Lower leg skin (tissue), 4 donors: ENCODE results near the gene PGBD5. TPM values are rescaled to one million over a fixed set of nuclear protein-coding genes. Genes with fewer than 3 reads are reported as not detected.

Experiments
- DNase-seq, 2 donors: peaks; one replicate each; pipeline ENCODE4 v3.0.0-alpha.2; 2019; ENCODE audit warnings: low spot score in 2 of 2
- H3K4me3 ChIP-seq: fragments of 200-600 bp; sonication (generic); 2 replicates; pipeline ENCODE4 v1.5.1; 2017; ENCODE audit warnings: mild to moderate bottlenecking, low read depth; ENCODE audit not compliant: poor library complexity, severe bottlenecking
- POLR2A ChIP-seq, 2 donors: fragments of 450-650 bp; IDR thresholded peaks; one replicate each; pipeline ENCODE4 v1.6.1; 2016 to 2017; ENCODE audit warnings: antibody characterized with exemption in 2 of 2, mild to moderate bottlenecking in 1 of 2, moderate library complexity in 1 of 2
- WGBS, 2 donors: methylation state at CpG; one replicate each; pipeline ENCODE4 v1.1.5; 2018; 5-methylcytosine and 5-hydroxymethylcytosine counted together
- intact Hi-C: fragments of 100-400 bp; cut with DNase I; formaldehyde crosslinking; loops from one replicate; pipeline ENCODE4 v1.15.0; 2023; ENCODE audit warnings: low total_unique reads
- total RNA-seq, 4 donors: library from RNA; depleted of rRNA; stranded (reverse); fragments of >200 nt; gene quantifications; one replicate each; pipeline ENCODE4 v1.1.0, GENCODE V29; 2016
- TF ChIP-seq, protein P1 (sequence below), 3 donors: fragments of 450-650 bp; IDR thresholded peaks; one replicate each; pipeline ENCODE4 v1.5.1; 2016; ENCODE audit warnings: antibody characterized with exemption in 3 of 3, mild to moderate bottlenecking in 3 of 3, moderate library complexity in 2 of 3

Gene PGBD5
- total RNA-seq, 4 donors from 2014 or later = 0.04 to 1.6 (median 0.11) TPM

DNA sequence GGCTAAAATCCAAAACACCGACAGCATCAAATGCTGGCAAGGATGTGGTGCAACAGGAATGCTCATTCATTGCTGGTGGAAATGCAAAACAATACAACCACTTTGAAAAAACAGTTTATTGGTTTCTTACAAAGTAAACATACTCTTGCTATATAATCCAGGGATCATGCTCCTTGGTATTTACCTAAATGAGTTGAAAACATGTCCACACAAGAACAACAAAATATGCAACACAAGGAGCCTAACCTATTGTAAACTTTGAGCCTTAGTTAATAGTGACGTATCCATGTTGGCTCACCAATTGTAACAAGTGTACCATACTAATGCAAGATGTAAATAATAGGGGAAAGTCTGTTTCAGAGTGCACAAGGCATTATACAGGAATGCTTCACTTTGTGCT, 37.2 kb upstream of the PGBD5 start:
- intact Hi-C loops = no loop called here
- no peak for DNase-seq
- H3K4me3 ChIP-seq = no peak overlapping the region
- WGBS, 2 donors = 79 to 86% methylated on average over 2 of the region's 2 CpGs
- TF ChIP-seq, protein P1, sequence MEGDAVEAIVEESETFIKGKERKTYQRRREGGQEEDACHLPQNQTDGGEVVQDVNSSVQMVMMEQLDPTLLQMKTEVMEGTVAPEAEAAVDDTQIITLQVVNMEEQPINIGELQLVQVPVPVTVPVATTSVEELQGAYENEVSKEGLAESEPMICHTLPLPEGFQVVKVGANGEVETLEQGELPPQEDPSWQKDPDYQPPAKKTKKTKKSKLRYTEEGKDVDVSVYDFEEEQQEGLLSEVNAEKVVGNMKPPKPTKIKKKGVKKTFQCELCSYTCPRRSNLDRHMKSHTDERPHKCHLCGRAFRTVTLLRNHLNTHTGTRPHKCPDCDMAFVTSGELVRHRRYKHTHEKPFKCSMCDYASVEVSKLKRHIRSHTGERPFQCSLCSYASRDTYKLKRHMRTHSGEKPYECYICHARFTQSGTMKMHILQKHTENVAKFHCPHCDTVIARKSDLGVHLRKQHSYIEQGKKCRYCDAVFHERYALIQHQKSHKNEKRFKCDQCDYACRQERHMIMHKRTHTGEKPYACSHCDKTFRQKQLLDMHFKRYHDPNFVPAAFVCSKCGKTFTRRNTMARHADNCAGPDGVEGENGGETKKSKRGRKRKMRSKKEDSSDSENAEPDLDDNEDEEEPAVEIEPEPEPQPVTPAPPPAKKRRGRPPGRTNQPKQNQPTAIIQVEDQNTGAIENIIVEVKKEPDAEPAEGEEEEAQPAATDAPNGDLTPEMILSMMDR (IDR thresholded peaks at IDR 0.05) = no peak
- TF ChIP-seq POLR2A (IDR thresholded peaks at IDR 0.05) = no peak

DNA sequence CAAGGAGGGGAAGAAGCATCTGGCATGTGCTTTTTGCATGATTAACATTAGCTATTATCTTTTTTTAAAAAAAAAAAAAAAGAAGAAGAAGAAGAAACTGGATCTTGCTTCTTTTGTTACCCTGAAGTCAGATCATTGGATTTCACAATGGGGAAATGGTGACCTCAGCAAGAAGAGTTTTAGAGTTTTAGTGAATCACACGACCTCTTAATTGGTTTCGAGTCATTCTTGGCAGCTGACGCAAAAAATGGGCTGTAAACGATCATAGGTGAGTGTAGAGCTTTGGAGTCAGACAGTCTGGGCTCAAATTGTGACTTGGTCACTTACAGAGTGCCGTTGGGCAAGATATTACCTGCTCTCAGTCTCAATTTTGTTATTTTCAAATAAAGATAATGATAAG, 33.3 kb upstream of the PGBD5 start:
- TF ChIP-seq, protein P1 (IDR thresholded peaks at IDR 0.05) = no peak
- no peak for TF ChIP-seq POLR2A (IDR thresholded peaks at IDR 0.05)
- WGBS, 2 donors = 46 to 55% methylated on average over 5 of the region's 5 CpGs
- no peak for DNase-seq
- no peak overlapping the region for H3K4me3 ChIP-seq
- intact Hi-C loops = no loop called here

GRCh38 chr1:230458509-230458908, 32.4 kb upstream of the PGBD5 start:
- TF ChIP-seq, protein P1 (IDR thresholded peaks at IDR 0.05) = no peak
- TF ChIP-seq POLR2A (IDR thresholded peaks at IDR 0.05) = no peak
- H3K4me3 ChIP-seq = no peak overlapping the region
- intact Hi-C loops = no loop called here
- WGBS, 2 donors = 45 to 57% methylated on average over 1 of the region's 1 CpG
- no peak for DNase-seq

DNA sequence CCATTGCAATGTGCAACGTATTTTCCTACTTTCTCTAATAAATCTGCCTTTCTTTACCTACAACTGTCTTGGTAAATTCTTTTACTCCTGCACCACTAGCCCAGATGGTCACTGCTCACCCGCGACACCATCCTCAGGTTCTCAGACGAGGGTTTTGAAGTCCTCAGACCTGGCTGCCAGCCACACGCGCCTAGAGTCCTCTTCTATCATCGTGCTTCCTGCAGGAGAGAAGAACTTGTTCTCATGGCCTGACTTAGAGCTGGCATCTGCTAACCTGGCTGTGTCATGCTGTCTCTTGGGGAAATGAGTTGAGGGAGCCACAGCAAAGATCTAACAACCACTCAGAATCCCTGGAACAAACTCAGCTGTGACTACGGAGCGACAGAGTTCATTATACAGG, 30.3 kb upstream of the PGBD5 start:
- intact Hi-C loops = no loop called here
- WGBS, 2 donors = 72 to 74% methylated on average over 9 of the region's 9 CpGs

GRCh38 chr1:230455291-230455690, 29.2 kb upstream of the PGBD5 start:
- TF ChIP-seq, protein P1 (IDR thresholded peaks at IDR 0.05) = no peak
- TF ChIP-seq POLR2A (IDR thresholded peaks at IDR 0.05) = no peak
- 58 to 84% methylated on average over 1 of the region's 1 CpG for WGBS, 2 donors
- no peak for DNase-seq
- intact Hi-C loops = no loop called here
- H3K4me3 ChIP-seq = no peak overlapping the region

More for the DNA sequence above, 30.3 kb upstream of the PGBD5 start:
- no peak for DNase-seq
- H3K4me3 ChIP-seq = no peak overlapping the region
- TF ChIP-seq, protein P1 (IDR thresholded peaks at IDR 0.05) = no peak
- no peak for TF ChIP-seq POLR2A (IDR thresholded peaks at IDR 0.05)

GRCh38 chr1:230453377-230453776, 27.2 kb upstream of the PGBD5 start:
- no peak overlapping the region for H3K4me3 ChIP-seq
- intact Hi-C loops = no loop called here
- DNase-seq = no peak
- 36 to 89% methylated on average over 2 of the region's 2 CpGs for WGBS, 2 donors
- TF ChIP-seq, protein P1 (IDR thresholded peaks at IDR 0.05) = no peak
- no peak for TF ChIP-seq POLR2A (IDR thresholded peaks at IDR 0.05)
